Retina (tissue), 1 donor: ENCODE results near the gene SQSTM1.

Experiments used
- DNase-seq: peaks from one replicate; pipeline ENCODE4 v3.0.0-alpha.2; 2016

SQSTM1 gene

GRCh38 chr5:179795049-179795862 is 25.4 kb upstream of the SQSTM1 start:
- peak; percentile 67 for DNase-seq

- peak; percentile 89 for DNase-seq
Measured at GRCh38 chr5:179795863-179796833, 24.6 kb upstream of the SQSTM1 start.

- DNase-seq: no peak
Measured at GRCh38 chr5:179796877-179797608, 23.7 kb upstream of the SQSTM1 start.

GRCh38 chr5:179797741-179798140 is 23.0 kb upstream of the SQSTM1 start:
- DNase-seq: no peak

GRCh38 chr5:179798144-179798770 is 22.4 kb upstream of the SQSTM1 start:
- no peak for DNase-seq

- DNase-seq: no peak
Measured at GRCh38 chr5:179798771-179799643, 21.7 kb upstream of the SQSTM1 start.

- DNase-seq: no peak
Measured at GRCh38 chr5:179799644-179799973, 21.1 kb upstream of the SQSTM1 start.

- no peak for DNase-seq
Measured at GRCh38 chr5:179800071-179800695, 20.5 kb upstream of the SQSTM1 start.

- DNase-seq: no peak
Measured at GRCh38 chr5:179800696-179801201, 20.0 kb upstream of the SQSTM1 start.

- peak; percentile 62 for DNase-seq
Measured at GRCh38 chr5:179801304-179802206, 19.1 kb upstream of the SQSTM1 start.

GRCh38 chr5:179802207-179802883 is 18.4 kb upstream of the SQSTM1 start:
- DNase-seq: peak; percentile 40

GRCh38 chr5:179802950-179803562 is 17.6 kb upstream of the SQSTM1 start:
- peak; percentile 32 for DNase-seq

- peak; percentile 43 for DNase-seq
Measured at GRCh38 chr5:179803651-179804554, 16.8 kb upstream of the SQSTM1 start.

GRCh38 chr5:179804555-179804947 is 16.2 kb upstream of the SQSTM1 start:
- no peak for DNase-seq

- no peak for DNase-seq
Measured at GRCh38 chr5:179805070-179805528, 15.6 kb upstream of the SQSTM1 start.

- DNase-seq: peak; percentile 66
Measured at GRCh38 chr5:179805529-179806249, 15.0 kb upstream of the SQSTM1 start.
